H9 (cell line): Measurements from ENCODE around the gene COL18A1. TPM values are rescaled to one million over a fixed set of nuclear protein-coding genes. Genes with fewer than 3 reads are reported as not detected.
A peak's percentile ranks its signal among the peaks of the same experiment; 100 is the strongest.

Experiments used
- DNase-seq: peaks from one replicate; pipeline ENCODE4 v3.0.0-alpha.2; 2017
- H2AFZ ChIP-seq: one replicate; pipeline ENCODE4 v1.6.1; 2013; ENCODE audit warnings: mild to moderate bottlenecking, low read length, control low read depth, moderate library complexity
- H2AK5ac ChIP-seq: 2 replicates; pipeline ENCODE4 v1.6.1; 2013; ENCODE audit warnings: low read length, control low read depth, mixed read lengths; ENCODE audit not compliant: insufficient read length
- H2BK120ac ChIP-seq: one replicate; pipeline ENCODE4 v1.6.1; 2013; ENCODE audit warnings: low read depth, mild to moderate bottlenecking, low read length, control low read depth, inconsistent platforms; ENCODE audit not compliant: poor library complexity, severe bottlenecking
- H2BK12ac ChIP-seq: 2 replicates; pipeline ENCODE4 v1.6.1; 2013; ENCODE audit warnings: low read length, control low read depth, mixed read lengths, low read depth; ENCODE audit not compliant: insufficient read length
- H2BK15ac ChIP-seq: 2 replicates; pipeline ENCODE4 v1.6.1; 2013; ENCODE audit warnings: low read depth, low read length, control low read depth
- H2BK20ac ChIP-seq: one replicate; pipeline ENCODE4 v1.6.1; 2013; ENCODE audit warnings: low read depth, mild to moderate bottlenecking, low read length, control low read depth, inconsistent platforms; ENCODE audit not compliant: poor library complexity, severe bottlenecking
- H2BK5ac ChIP-seq: 2 replicates; pipeline ENCODE4 v1.6.1; 2013; ENCODE audit warnings: low read length, control low read depth, mixed read lengths; ENCODE audit not compliant: insufficient read length
- H3K14ac ChIP-seq: 2 replicates; pipeline ENCODE4 v1.6.1; 2013; ENCODE audit warnings: low read length, control low read depth; ENCODE audit not compliant: insufficient read depth
- H3K18ac ChIP-seq: 2 replicates; pipeline ENCODE4 v1.6.1; 2013; ENCODE audit warnings: low read depth, mild to moderate bottlenecking, mixed read lengths, low read length, control low read depth; ENCODE audit not compliant: insufficient read length
- H3K23ac ChIP-seq: 2 replicates; pipeline ENCODE4 v1.6.1; 2013; ENCODE audit warnings: low read length, control low read depth, mixed read lengths, low read depth; ENCODE audit not compliant: insufficient read length
- H3K23me2 ChIP-seq: 2 replicates; pipeline ENCODE4 v1.6.1; 2013; ENCODE audit warnings: low read depth, mild to moderate bottlenecking, mixed read lengths, low read length, control low read depth; ENCODE audit not compliant: insufficient read length, poor library complexity, severe bottlenecking
- H3K27ac ChIP-seq: 2 replicates; pipeline ENCODE4 v1.5.1; 2013; ENCODE audit warnings: low read length, control low read depth, mixed read lengths, low read depth; ENCODE audit not compliant: insufficient read length
- H3K27me3 ChIP-seq: 2 replicates; pipeline ENCODE4 v1.6.1; 2013; ENCODE audit warnings: low read length, control low read depth, inconsistent platforms; ENCODE audit not compliant: insufficient read depth
- H3K4ac ChIP-seq: 2 replicates; pipeline ENCODE4 v1.6.1; 2013; ENCODE audit warnings: low read depth, mild to moderate bottlenecking, control low read depth, inconsistent platforms, low read length, moderate library complexity
- H3K4me1 ChIP-seq: 2 replicates; pipeline ENCODE4 v1.6.1; 2013; ENCODE audit warnings: low read length, control low read depth, inconsistent platforms; ENCODE audit not compliant: insufficient read depth
- H3K4me2 ChIP-seq: 2 replicates; pipeline ENCODE4 v1.6.1; 2013; ENCODE audit warnings: low read length, control low read depth, mixed read lengths; ENCODE audit not compliant: insufficient read length, insufficient read depth
- H3K56ac ChIP-seq: 2 replicates; pipeline ENCODE4 v1.6.1; 2013; ENCODE audit warnings: low read depth, mild to moderate bottlenecking, mixed read lengths, low read length, control low read depth; ENCODE audit not compliant: insufficient read length
- H3K79me1 ChIP-seq: 2 replicates; pipeline ENCODE4 v1.6.1; 2013; ENCODE audit warnings: low read depth, mild to moderate bottlenecking, moderate library complexity, low read length, control low read depth, inconsistent platforms; ENCODE audit not compliant: insufficient read depth, poor library complexity, severe bottlenecking
- H3K79me2 ChIP-seq: 2 replicates; pipeline ENCODE4 v1.6.1; 2013; ENCODE audit warnings: low read length, control low read depth, inconsistent platforms; ENCODE audit not compliant: insufficient read depth
- H3K9ac ChIP-seq: 2 replicates; pipeline ENCODE4 v1.6.1; 2013; ENCODE audit warnings: low read length, control low read depth, mixed read lengths; ENCODE audit not compliant: insufficient read length; ENCODE audit errors: extremely low read depth
- H3K9me3 ChIP-seq: one replicate; pipeline ENCODE4 v1.6.1; 2013; ENCODE audit warnings: low read depth, low read length, inconsistent platforms; ENCODE audit not compliant: control insufficient read depth
- H3T11ph ChIP-seq: one replicate; pipeline ENCODE4 v1.6.1; 2013; ENCODE audit warnings: mild to moderate bottlenecking, low read length, control low read depth, inconsistent platforms
- H4K20me1 ChIP-seq: one replicate; pipeline ENCODE4 v1.6.1; 2013; ENCODE audit not compliant: control insufficient read depth, insufficient read length, insufficient read depth
- H4K5ac ChIP-seq: 2 replicates; pipeline ENCODE4 v1.6.1; 2013; ENCODE audit warnings: low read depth, mild to moderate bottlenecking, mixed read lengths, low read length, control low read depth; ENCODE audit not compliant: insufficient read length
- H4K8ac ChIP-seq: replicated peaks from 2 replicates; pipeline ENCODE4 v1.6.1; 2013; ENCODE audit warnings: low read length, control low read depth, mixed read lengths, low read depth; ENCODE audit not compliant: insufficient read length
- H4K91ac ChIP-seq: 2 replicates; pipeline ENCODE4 v1.6.1; 2013; ENCODE audit warnings: low read depth, mild to moderate bottlenecking, moderate library complexity, mixed read lengths, low read length, control low read depth; ENCODE audit not compliant: insufficient read length
- H3K27ac Mint-ChIP-seq, 3 experiments: 2 replicates in 2 of 3; 3 replicates in 1 of 3; pipeline ENCODE4 v1.8.0; 2020 to 2021; ENCODE audit warnings: mixed read lengths in 3 of 3, mild to moderate bottlenecking in 1 of 3, moderate library complexity in 1 of 3
- H3K27me3 Mint-ChIP-seq: 2 replicates; pipeline ENCODE4 v1.8.0; 2021; ENCODE audit warnings: low read depth, mild to moderate bottlenecking, moderate library complexity, mixed read lengths
- H3K36me3 Mint-ChIP-seq, 3 experiments: 2 replicates in 2 of 3; 3 replicates in 1 of 3; pipeline ENCODE4 v1.8.0; 2020 to 2021; ENCODE audit warnings: low read depth in 3 of 3, mixed read lengths in 3 of 3; ENCODE audit not compliant: insufficient read depth in 1 of 3
- H3K4me1 Mint-ChIP-seq, 2 experiments: 2 replicates each; pipeline ENCODE4 v1.8.0; 2020; ENCODE audit warnings: mixed read lengths in 2 of 2
- H3K4me3 Mint-ChIP-seq, 2 experiments: 2 replicates in 1 of 2; 3 replicates in 1 of 2; pipeline ENCODE4 v1.8.0; 2020 to 2021; ENCODE audit warnings: mild to moderate bottlenecking in 2 of 2, mixed read lengths in 2 of 2, moderate library complexity in 1 of 2
- H3K9me3 Mint-ChIP-seq, 2 experiments: 2 replicates in 1 of 2; 3 replicates in 1 of 2; pipeline ENCODE4 v1.8.0; 2020; ENCODE audit warnings: mild to moderate bottlenecking in 2 of 2, mixed read lengths in 2 of 2, moderate library complexity in 1 of 2
- CTCF ChIP-seq: fragments of 200-600 bp; sonication (generic); conservative IDR thresholded peaks from 3 replicates; pipeline ENCODE4 v1.8.0; 2021; ENCODE audit warnings: antibody characterized with exemption, mild to moderate bottlenecking
- WGBS: extraction: QIAGEN DNeasy Blood & Tissue Kit; methylation state at CpG from one replicate; pipeline ENCODE4 v1.1.7; 2013; ENCODE audit warnings: missing lambda C conversion rate, low lambda C conversion rate, mixed read lengths; ENCODE audit not compliant: insufficient read length; ENCODE audit errors: extremely low coverage; 5-methylcytosine and 5-hydroxymethylcytosine counted together
- total RNA-seq: library from RNA; stranded (reverse); gene quantifications from 2 replicates; pipeline ENCODE4 v1.2.1, GENCODE V29; 2021

Gene COL18A1
- total RNA-seq, 1 experiment from 2014 or later: 232 TPM

GRCh38 chr21:45406801-45407628 lies 2.0 kb downstream of the COL18A1 start:
- Histone ChIP-seq H3K23ac (no peak overlapping the region), H3K79me1 (no peaks in the 10 kb centered on the region), H4K20me1 (peaks cover 2% of the 10 kb centered on the region), H3K56ac (no peak overlapping the region), H4K5ac (no peak overlapping the region), H3K4me2 (peak overlapping the region; percentile 77), H3K18ac (no peak overlapping the region), H3K27me3 (no peaks in the 10 kb centered on the region), H4K91ac (no peak overlapping the region), H4K8ac (no peak overlapping the region), H3K23me2 (peaks cover 10% of the 10 kb centered on the region), H3K79me2 (peaks cover 44% of the 10 kb centered on the region; the same call in 1 of the 2 replicates), H3K14ac (peak overlapping the region; percentile 40; the same call in 1 of the 2 replicates), H2BK20ac (no peak overlapping the region), H3K27ac (peak overlapping the region; percentile 0), H2AK5ac (no peak overlapping the region), H2BK15ac (no peak overlapping the region), H3T11ph (no peak overlapping the region), H2BK120ac (no peak overlapping the region), H2AFZ (no peak overlapping the region), H3K4me1 (peaks cover 15% of the 10 kb centered on the region; the same call in 1 of the 2 replicates), H3K9me3 (no peaks in the 10 kb centered on the region), H2BK5ac (no peak overlapping the region), H2BK12ac (peak overlapping the region; percentile 35), H3K4ac (no peak overlapping the region; the same call in 1 of the 2 replicates), H3K9ac (peak overlapping the region; percentile 58)
- peak overlapping the region; percentile 80 to 98 (median 91) for H3K27ac Mint-ChIP-seq
- peak overlapping the region; percentile 78 to 86 for H3K4me3 Mint-ChIP-seq
- DNase-seq: peak; percentile 84
- H3K4me1 Mint-ChIP-seq: peaks cover 63 to 64% of the 10 kb centered on the region in 2 experiments
- H3K36me3 Mint-ChIP-seq: peaks cover 0 to 22% (median 0%) of the 10 kb centered on the region in 3 experiments; a peak in 4 of 7 replicates
- no CpG with 5 or more reads among the region's 17 CpGs for WGBS
- H3K27me3 Mint-ChIP-seq: peaks cover 14% of the 10 kb centered on the region
- H3K9me3 Mint-ChIP-seq: peaks cover 0 to 1% of the 10 kb centered on the region in 2 experiments; a peak in 2 of 5 replicates
- peak; percentile 50 for TF ChIP-seq CTCF
